Measurements from ENCODE around the gene PLCG1.

GRCh38 chr20:41087777-41088176 is 49.6 kb upstream of the PLCG1 start:
- no peak for TF ChIP-seq POLR2A (IDR thresholded peaks at IDR 0.05)
- TF ChIP-seq CTCF (IDR thresholded peaks at IDR 0.05 in 8 of 11, conservative IDR thresholded peaks at IDR 0.05 in 3 of 11): no peak
